ENCODE measurements around the gene CDC37.
"Not testable (repeated sequence)": the region's sequence is repeated elsewhere in the genome, so short reads cannot be mapped to it uniquely, and the experiment has no call there.

Gene CDC37

GRCh38 chr19:10379880-10380312, 23.4 kb downstream of the CDC37 start:
- Histone ChIP-seq H3K9me3 (ENCODE audit: control insufficient read depth in 2 of 2, low read length in 2 of 2) (no peaks in the 10 kb centered on the region), H3K36me3 (ENCODE audit: control insufficient read depth in 2 of 2, insufficient read depth in 2 of 2, low read length in 2 of 2) (peaks cover 1 to 12% of the 10 kb centered on the region in 2 donors), H3K4me3 (ENCODE audit: low read length in 2 of 2) (peak overlapping the region; percentile 87 to 97)

DNA sequence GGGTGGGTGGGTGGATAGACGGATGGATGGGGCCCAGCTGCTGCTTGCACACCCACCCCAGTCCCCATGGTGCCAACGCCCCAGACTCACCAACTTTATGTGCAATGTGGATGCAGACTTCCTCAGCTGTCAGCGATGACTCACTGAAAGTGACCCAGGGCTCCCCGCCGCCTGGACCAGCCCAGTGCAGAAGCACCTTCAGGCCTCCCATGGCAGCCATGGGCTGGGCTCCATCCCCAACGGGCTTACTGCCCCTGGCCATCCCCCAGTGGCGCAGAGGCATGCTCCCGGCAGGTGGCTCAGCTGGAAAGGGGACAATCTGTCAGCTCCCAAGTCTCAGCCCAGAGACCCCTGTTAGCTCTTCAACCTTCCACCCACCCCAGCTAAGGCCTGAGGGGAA, 25.2 kb downstream of the CDC37 start:
- H3K4me1 ChIP-seq (ENCODE audit: control insufficient read depth in 2 of 2, insufficient read depth in 2 of 2, low read length in 2 of 2) = peaks cover 10 to 12% of the 10 kb centered on the region in 2 donors
- H3K9ac ChIP-seq (ENCODE audit: low read depth in 1 of 2, low read length in 2 of 2) = no peak overlapping the region
- peaks cover 3 to 17% of the 10 kb centered on the region in 2 donors for H3K36me3 ChIP-seq (ENCODE audit: control insufficient read depth in 2 of 2, insufficient read depth in 2 of 2, low read length in 2 of 2)
- H3K27ac ChIP-seq (ENCODE audit: low read depth in 2 of 2, low read length in 2 of 2) = no peak overlapping the region
- no peaks in the 10 kb centered on the region for H3K27me3 ChIP-seq (ENCODE audit: control insufficient read depth in 2 of 2, insufficient read depth in 2 of 2, low read length in 2 of 2)
- H3K4me3 ChIP-seq (ENCODE audit: low read length in 2 of 2) = no peak overlapping the region
- H3K9me3 ChIP-seq (ENCODE audit: control insufficient read depth in 2 of 2, low read length in 2 of 2) = no peaks in the 10 kb centered on the region

More at GRCh38 chr19:10379880-10380312, 23.4 kb downstream of the CDC37 start:
- Histone ChIP-seq H3K9ac (ENCODE audit: low read depth in 1 of 2, low read length in 2 of 2) (peak overlapping the region; percentile 90 to 94), H3K4me1 (ENCODE audit: control insufficient read depth in 2 of 2, insufficient read depth in 2 of 2, low read length in 2 of 2) (peaks cover 10 to 12% of the 10 kb centered on the region in 2 donors), H3K27me3 (ENCODE audit: control insufficient read depth in 2 of 2, insufficient read depth in 2 of 2, low read length in 2 of 2) (no peaks in the 10 kb centered on the region), H3K27ac (ENCODE audit: low read depth in 2 of 2, low read length in 2 of 2) (peak overlapping the region; percentile 72 to 86)

DNA sequence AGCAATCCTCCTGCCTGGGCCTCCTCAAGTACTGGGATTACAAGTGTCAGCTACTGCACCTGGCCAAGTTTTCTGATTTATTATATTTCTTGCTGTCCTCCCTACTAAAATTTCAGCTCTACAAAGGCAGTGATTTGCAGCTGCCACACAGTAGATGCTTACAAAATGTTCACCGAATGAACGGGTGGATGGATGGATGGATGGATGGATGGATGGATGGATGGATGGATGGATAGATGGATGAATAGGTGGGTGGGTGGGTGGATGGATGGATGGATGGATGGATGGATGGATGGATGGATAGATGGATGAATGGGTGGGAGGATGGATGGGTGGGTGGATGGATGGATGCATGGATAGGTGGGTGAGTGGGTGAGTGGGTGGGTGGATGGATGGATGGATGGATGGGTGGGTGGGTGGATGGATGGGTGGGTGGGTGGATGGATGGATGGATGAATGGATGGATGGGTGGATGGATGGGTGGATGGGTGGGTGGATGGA, 26.2 kb downstream of the CDC37 start:
- not testable (repeated sequence) for H3K27me3 ChIP-seq (ENCODE audit: control insufficient read depth in 2 of 2, insufficient read depth in 2 of 2, low read length in 2 of 2); H3K4me3 ChIP-seq (ENCODE audit: low read length in 2 of 2); H3K27ac ChIP-seq (ENCODE audit: low read depth in 2 of 2, low read length in 2 of 2); H3K9ac ChIP-seq (ENCODE audit: low read depth in 1 of 2, low read length in 2 of 2); H3K9me3 ChIP-seq (ENCODE audit: control insufficient read depth in 2 of 2, low read length in 2 of 2)
- Histone ChIP-seq H3K36me3 (ENCODE audit: control insufficient read depth in 2 of 2, insufficient read depth in 2 of 2, low read length in 2 of 2) (peaks cover 3 to 17% of the 10 kb centered on the region in 2 donors), H3K4me1 (ENCODE audit: control insufficient read depth in 2 of 2, insufficient read depth in 2 of 2, low read length in 2 of 2) (peaks cover 10 to 12% of the 10 kb centered on the region in 2 donors)

- Histone ChIP-seq H3K9ac (ENCODE audit: low read depth in 1 of 2, low read length in 2 of 2) (no peak overlapping the region), H3K27ac (ENCODE audit: low read depth in 2 of 2, low read length in 2 of 2) (no peak overlapping the region), H3K36me3 (ENCODE audit: control insufficient read depth in 2 of 2, insufficient read depth in 2 of 2, low read length in 2 of 2) (peaks cover 7 to 17% of the 10 kb centered on the region in 2 donors), H3K4me1 (ENCODE audit: control insufficient read depth in 2 of 2, insufficient read depth in 2 of 2, low read length in 2 of 2) (peaks cover 5 to 6% of the 10 kb centered on the region in 2 donors), H3K4me3 (ENCODE audit: low read length in 2 of 2) (no peak overlapping the region), H3K27me3 (ENCODE audit: control insufficient read depth in 2 of 2, insufficient read depth in 2 of 2, low read length in 2 of 2) (no peaks in the 10 kb centered on the region), H3K9me3 (ENCODE audit: control insufficient read depth in 2 of 2, low read length in 2 of 2) (no peaks in the 10 kb centered on the region)
These were observed 28.4 kb downstream of the CDC37 start for GRCh38 chr19:10374931-10375330.

GRCh38 chr19:10372690-10373089, 30.7 kb downstream of the CDC37 start:
- Histone ChIP-seq H3K36me3 (ENCODE audit: control insufficient read depth in 2 of 2, insufficient read depth in 2 of 2, low read length in 2 of 2) (peaks cover 19 to 28% of the 10 kb centered on the region in 2 donors), H3K27ac (ENCODE audit: low read depth in 2 of 2, low read length in 2 of 2) (no peak overlapping the region), H3K4me3 (ENCODE audit: low read length in 2 of 2) (no peak overlapping the region), H3K4me1 (ENCODE audit: control insufficient read depth in 2 of 2, insufficient read depth in 2 of 2, low read length in 2 of 2) (no peaks in the 10 kb centered on the region), H3K9me3 (ENCODE audit: control insufficient read depth in 2 of 2, low read length in 2 of 2) (no peaks in the 10 kb centered on the region), H3K9ac (ENCODE audit: low read depth in 1 of 2, low read length in 2 of 2) (no peak overlapping the region), H3K27me3 (ENCODE audit: control insufficient read depth in 2 of 2, insufficient read depth in 2 of 2, low read length in 2 of 2) (no peaks in the 10 kb centered on the region)

DNA sequence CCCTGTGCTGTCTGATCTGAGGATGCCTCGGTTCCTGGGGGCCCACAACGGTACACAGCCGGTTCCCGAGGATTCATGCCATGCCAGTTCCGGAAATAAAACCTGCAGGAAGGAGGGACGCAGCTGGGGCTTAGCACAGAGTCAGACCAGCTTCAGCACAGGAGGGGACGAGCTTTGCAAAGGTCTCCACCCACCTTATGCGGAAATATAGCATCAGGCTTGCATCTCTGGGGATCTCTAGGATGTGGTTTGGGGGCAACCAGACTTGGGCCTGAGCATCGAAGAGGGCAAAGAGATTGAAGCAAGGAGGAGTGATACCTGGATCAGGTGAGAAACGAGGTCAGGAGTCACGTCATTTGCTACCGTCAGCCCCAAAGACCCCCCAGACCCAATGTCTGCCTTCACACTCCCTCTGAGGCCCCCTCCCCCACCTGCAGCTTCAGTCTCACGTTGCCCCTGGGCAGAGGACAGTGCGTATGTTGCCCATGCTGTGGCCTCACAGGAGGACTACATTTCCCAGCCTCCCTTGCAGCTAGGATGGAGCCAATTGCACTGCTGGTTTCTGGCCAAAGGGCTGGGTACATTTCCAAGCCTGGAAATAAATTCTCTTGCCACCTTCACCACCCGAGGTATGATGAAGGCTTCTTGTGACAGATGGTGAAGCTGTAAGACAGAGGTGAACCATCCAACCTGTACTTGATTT, 35.1 kb downstream of the CDC37 start:
- no peaks in the 10 kb centered on the region for H3K27me3 ChIP-seq (ENCODE audit: control insufficient read depth in 2 of 2, insufficient read depth in 2 of 2, low read length in 2 of 2)
- H3K4me3 ChIP-seq (ENCODE audit: low read length in 2 of 2) = no peak overlapping the region
- H3K36me3 ChIP-seq (ENCODE audit: control insufficient read depth in 2 of 2, insufficient read depth in 2 of 2, low read length in 2 of 2) = peaks cover 39 to 52% of the 10 kb centered on the region in 2 donors
- H3K4me1 ChIP-seq (ENCODE audit: control insufficient read depth in 2 of 2, insufficient read depth in 2 of 2, low read length in 2 of 2) = no peaks in the 10 kb centered on the region
- H3K9ac ChIP-seq (ENCODE audit: low read depth in 1 of 2, low read length in 2 of 2) = no peak overlapping the region
- no peaks in the 10 kb centered on the region for H3K9me3 ChIP-seq (ENCODE audit: control insufficient read depth in 2 of 2, low read length in 2 of 2)
- H3K27ac ChIP-seq (ENCODE audit: low read depth in 2 of 2, low read length in 2 of 2) = no peak overlapping the region

DNA sequence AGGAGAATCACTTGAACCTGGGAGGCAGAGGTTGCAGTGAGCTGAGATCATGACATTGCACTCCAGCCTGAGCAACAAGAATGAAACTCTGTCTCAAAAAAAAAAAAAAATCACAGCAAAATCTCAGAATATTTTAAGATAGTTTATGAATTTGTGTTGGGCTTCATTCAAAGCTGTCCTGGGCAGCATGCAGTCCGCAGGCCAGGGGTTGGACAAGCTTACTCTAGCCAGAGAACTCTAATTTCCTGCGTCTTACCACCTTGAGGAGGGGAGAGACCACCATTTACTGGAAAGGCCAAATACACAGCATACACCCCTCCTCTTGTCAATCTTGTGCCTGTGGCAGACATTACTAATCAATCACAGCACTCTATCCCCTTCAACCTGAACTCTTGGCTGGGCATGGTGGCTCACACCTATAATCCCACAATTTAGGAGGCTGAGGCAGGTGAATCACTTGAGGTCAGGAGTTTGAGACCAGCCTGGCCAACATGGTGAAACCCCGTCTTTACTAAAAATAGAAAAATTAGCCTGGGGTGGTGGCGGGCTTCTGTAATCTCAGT, 36.3 kb downstream of the CDC37 start:
- H3K27ac ChIP-seq (ENCODE audit: low read depth in 2 of 2, low read length in 2 of 2); H3K4me3 ChIP-seq (ENCODE audit: low read length in 2 of 2); H3K9ac ChIP-seq (ENCODE audit: low read depth in 1 of 2, low read length in 2 of 2); H3K4me1 ChIP-seq (ENCODE audit: control insufficient read depth in 2 of 2, insufficient read depth in 2 of 2, low read length in 2 of 2); H3K9me3 ChIP-seq (ENCODE audit: control insufficient read depth in 2 of 2, low read length in 2 of 2); H3K27me3 ChIP-seq (ENCODE audit: control insufficient read depth in 2 of 2, insufficient read depth in 2 of 2, low read length in 2 of 2): not testable (repeated sequence)
- H3K36me3 ChIP-seq (ENCODE audit: control insufficient read depth in 2 of 2, insufficient read depth in 2 of 2, low read length in 2 of 2) = peaks cover 47 to 59% of the 10 kb centered on the region in 2 donors

DNA sequence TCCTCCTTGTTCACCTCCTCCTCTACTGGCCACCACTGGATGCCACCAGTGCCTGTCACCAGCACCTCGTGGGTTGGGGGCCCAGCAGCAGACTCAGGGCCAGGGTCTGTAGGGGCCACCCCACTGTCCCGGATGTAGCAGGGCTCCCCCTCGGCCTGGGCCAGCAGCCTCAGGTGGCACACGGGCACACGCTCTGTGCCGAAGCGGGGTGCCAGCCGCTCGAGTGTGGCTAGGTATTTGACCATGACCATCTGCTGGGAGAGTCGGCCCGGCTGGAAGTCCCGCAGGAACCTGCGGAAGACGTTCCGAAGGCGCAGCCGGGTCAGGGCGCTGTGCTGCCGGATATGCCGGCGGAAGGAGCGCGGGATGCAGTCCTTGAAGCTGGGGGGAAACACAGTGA, 37.8 kb downstream of the CDC37 start:
- H3K9me3 ChIP-seq (ENCODE audit: control insufficient read depth in 2 of 2, low read length in 2 of 2) = no peaks in the 10 kb centered on the region
- no peak overlapping the region for H3K27ac ChIP-seq (ENCODE audit: low read depth in 2 of 2, low read length in 2 of 2)
- H3K27me3 ChIP-seq (ENCODE audit: control insufficient read depth in 2 of 2, insufficient read depth in 2 of 2, low read length in 2 of 2) = no peaks in the 10 kb centered on the region
- H3K36me3 ChIP-seq (ENCODE audit: control insufficient read depth in 2 of 2, insufficient read depth in 2 of 2, low read length in 2 of 2) = peaks cover 49 to 66% of the 10 kb centered on the region in 2 donors
- no peak overlapping the region for H3K9ac ChIP-seq (ENCODE audit: low read depth in 1 of 2, low read length in 2 of 2)
- H3K4me1 ChIP-seq (ENCODE audit: control insufficient read depth in 2 of 2, insufficient read depth in 2 of 2, low read length in 2 of 2) = no peaks in the 10 kb centered on the region
- H3K4me3 ChIP-seq (ENCODE audit: low read length in 2 of 2) = no peak overlapping the region

DNA sequence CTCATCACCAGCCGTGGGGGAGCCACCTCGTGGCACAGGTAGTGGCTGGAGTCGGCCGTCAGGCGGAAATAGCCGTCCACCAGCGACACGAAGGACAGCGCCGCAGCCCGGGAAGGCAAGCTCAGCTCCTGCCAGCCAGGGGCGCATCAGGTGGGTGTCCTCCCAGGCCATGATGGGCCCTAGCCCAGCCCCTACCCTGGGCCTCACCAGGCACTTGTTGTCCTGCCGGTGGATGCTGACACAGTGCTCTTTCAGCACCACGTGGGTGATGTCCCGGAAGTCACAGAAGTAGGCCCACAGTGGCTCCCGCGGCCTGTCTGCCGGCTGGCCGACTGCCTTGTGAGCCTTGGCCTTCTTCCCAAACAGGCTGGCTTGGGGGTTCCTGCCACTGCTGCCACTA, 38.7 kb downstream of the CDC37 start:
- no peak overlapping the region for H3K27ac ChIP-seq (ENCODE audit: low read depth in 2 of 2, low read length in 2 of 2)
- no peaks in the 10 kb centered on the region for H3K4me1 ChIP-seq (ENCODE audit: control insufficient read depth in 2 of 2, insufficient read depth in 2 of 2, low read length in 2 of 2)
- H3K9me3 ChIP-seq (ENCODE audit: control insufficient read depth in 2 of 2, low read length in 2 of 2) = no peaks in the 10 kb centered on the region
- H3K9ac ChIP-seq (ENCODE audit: low read depth in 1 of 2, low read length in 2 of 2) = no peak overlapping the region
- no peak overlapping the region for H3K4me3 ChIP-seq (ENCODE audit: low read length in 2 of 2)
- peaks cover 48 to 66% of the 10 kb centered on the region in 2 donors for H3K36me3 ChIP-seq (ENCODE audit: control insufficient read depth in 2 of 2, insufficient read depth in 2 of 2, low read length in 2 of 2)
- no peaks in the 10 kb centered on the region for H3K27me3 ChIP-seq (ENCODE audit: control insufficient read depth in 2 of 2, insufficient read depth in 2 of 2, low read length in 2 of 2)

GRCh38 chr19:10363789-10364281, 39.5 kb downstream of the CDC37 start:
- Histone ChIP-seq H3K9ac (ENCODE audit: low read depth in 1 of 2, low read length in 2 of 2) (no peak overlapping the region), H3K27me3 (ENCODE audit: control insufficient read depth in 2 of 2, insufficient read depth in 2 of 2, low read length in 2 of 2) (no peaks in the 10 kb centered on the region), H3K4me1 (ENCODE audit: control insufficient read depth in 2 of 2, insufficient read depth in 2 of 2, low read length in 2 of 2) (no peaks in the 10 kb centered on the region), H3K27ac (ENCODE audit: low read depth in 2 of 2, low read length in 2 of 2) (no peak overlapping the region), H3K9me3 (ENCODE audit: control insufficient read depth in 2 of 2, low read length in 2 of 2) (no peaks in the 10 kb centered on the region), H3K4me3 (ENCODE audit: low read length in 2 of 2) (no peak overlapping the region), H3K36me3 (ENCODE audit: control insufficient read depth in 2 of 2, insufficient read depth in 2 of 2, low read length in 2 of 2) (peaks cover 44 to 67% of the 10 kb centered on the region in 2 donors)

Data from mucosa of rectum (tissue), 2 donors.